Kidney epithelial cell (primary cell): ENCODE measurements around the gene CRIP2. TPM values are rescaled to one million over a fixed set of nuclear protein-coding genes. Genes with fewer than 3 reads are reported as not detected.

ENCODE experiments used
- DNase-seq: peaks from one replicate; pipeline ENCODE4 v3.0.0-alpha.2; 2010; ENCODE audit warnings: low read depth
- H3K27me3 ChIP-seq: 2 replicates; pipeline ENCODE4 v1.6.0; 2011; ENCODE audit warnings: low read length; ENCODE audit not compliant: control insufficient read depth, insufficient read depth
- H3K36me3 ChIP-seq: 2 replicates; pipeline ENCODE4 v1.5.1; 2011; ENCODE audit warnings: low read length; ENCODE audit not compliant: control insufficient read depth, insufficient read depth
- H3K4me3 ChIP-seq: 2 replicates; pipeline ENCODE4 v1.5.1; 2011; ENCODE audit warnings: low read depth, mild to moderate bottlenecking, control low read depth, low read length
- total RNA-seq: library from RNA; depleted of rRNA; stranded (reverse); fragments of >200 nt; gene quantifications from 2 replicates; pipeline ENCODE4 v1.2.3, GENCODE V29; 2015
- TF ChIP-seq, protein P1 (sequence below): IDR thresholded peaks from 2 replicates; pipeline ENCODE4 v1.5.1; 2011; ENCODE audit warnings: mild to moderate bottlenecking, moderate library complexity, low read length, control low read depth, inconsistent platforms; ENCODE audit not compliant: insufficient read depth, poor library complexity, severe bottlenecking

CRIP2 gene
- total RNA-seq, 1 donor from 2014 or later: 101 TPM

DNA sequence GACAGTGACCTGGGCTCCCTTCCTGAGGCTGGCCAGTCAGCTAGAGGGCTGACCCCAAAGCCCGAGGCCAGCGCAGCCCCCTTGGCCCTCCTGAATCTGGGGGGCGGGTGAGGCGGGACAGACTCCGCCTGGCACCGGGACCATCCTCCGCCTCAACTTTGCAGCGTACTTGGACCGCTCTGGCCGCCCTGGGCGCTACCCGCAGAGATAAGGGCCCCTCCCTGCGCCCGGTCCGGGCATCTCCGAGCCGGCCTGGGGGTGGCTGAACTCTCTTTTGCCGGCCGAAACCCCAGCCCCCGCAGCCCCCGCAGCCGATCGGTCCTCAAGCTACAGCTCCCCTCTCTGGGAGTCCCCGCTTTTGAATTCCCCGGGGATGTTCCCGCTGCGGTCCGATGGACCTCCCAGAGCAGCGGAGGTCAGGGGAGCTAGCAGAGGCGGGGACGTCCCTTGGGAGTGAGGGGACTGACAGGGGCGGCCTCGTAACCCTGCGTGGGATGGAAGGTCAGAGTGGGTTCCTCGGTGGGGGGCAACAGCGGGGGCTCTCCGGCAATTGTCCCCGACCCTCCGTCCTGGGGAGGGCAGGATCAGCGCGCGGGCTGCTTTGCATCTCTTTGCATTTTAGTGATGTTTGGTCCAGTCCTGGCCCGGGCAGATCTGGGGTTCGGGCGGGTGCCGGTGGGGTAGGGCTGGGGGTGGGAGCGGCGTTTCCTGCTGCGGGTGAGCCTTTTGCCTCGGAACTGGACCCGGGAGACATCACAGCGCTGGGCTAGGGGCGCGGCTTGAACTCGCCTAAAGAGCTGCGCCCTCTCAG, 11.7 kb downstream of the CRIP2 start, which contains the start of gene CRIP1:
Gene CRIP1, plus strand, starts transcription at position 724 of the 811 bp plus-strand sequence. CDS start 374 bp downstream, outside the sequence.
- DNase-seq: no peak
- TF ChIP-seq, protein P1, sequence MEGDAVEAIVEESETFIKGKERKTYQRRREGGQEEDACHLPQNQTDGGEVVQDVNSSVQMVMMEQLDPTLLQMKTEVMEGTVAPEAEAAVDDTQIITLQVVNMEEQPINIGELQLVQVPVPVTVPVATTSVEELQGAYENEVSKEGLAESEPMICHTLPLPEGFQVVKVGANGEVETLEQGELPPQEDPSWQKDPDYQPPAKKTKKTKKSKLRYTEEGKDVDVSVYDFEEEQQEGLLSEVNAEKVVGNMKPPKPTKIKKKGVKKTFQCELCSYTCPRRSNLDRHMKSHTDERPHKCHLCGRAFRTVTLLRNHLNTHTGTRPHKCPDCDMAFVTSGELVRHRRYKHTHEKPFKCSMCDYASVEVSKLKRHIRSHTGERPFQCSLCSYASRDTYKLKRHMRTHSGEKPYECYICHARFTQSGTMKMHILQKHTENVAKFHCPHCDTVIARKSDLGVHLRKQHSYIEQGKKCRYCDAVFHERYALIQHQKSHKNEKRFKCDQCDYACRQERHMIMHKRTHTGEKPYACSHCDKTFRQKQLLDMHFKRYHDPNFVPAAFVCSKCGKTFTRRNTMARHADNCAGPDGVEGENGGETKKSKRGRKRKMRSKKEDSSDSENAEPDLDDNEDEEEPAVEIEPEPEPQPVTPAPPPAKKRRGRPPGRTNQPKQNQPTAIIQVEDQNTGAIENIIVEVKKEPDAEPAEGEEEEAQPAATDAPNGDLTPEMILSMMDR: no peak
- H3K36me3 ChIP-seq: no peaks in the 10 kb centered on the region
- peak within 1 kb of the TSS; percentile 37 for H3K4me3 ChIP-seq
- peaks cover 26% of the 10 kb centered on the region for H3K27me3 ChIP-seq

GRCh38 chr14:105486974-105487448, 12.4 kb downstream of the CRIP2 start:
- Histone ChIP-seq H3K4me3 (peak overlapping the region; percentile 37), H3K27me3 (peaks cover 26% of the 10 kb centered on the region), H3K36me3 (no peaks in the 10 kb centered on the region)
- TF ChIP-seq, protein P1: no peak
- DNase-seq: no peak

- TF ChIP-seq, protein P1: no peak
- Histone ChIP-seq H3K4me3 (peak overlapping the region; percentile 37), H3K27me3 (peaks cover 26% of the 10 kb centered on the region), H3K36me3 (no peaks in the 10 kb centered on the region)
- DNase-seq: no peak
Measured at GRCh38 chr14:105487449-105487985, 12.9 kb downstream of the CRIP2 start.

DNA sequence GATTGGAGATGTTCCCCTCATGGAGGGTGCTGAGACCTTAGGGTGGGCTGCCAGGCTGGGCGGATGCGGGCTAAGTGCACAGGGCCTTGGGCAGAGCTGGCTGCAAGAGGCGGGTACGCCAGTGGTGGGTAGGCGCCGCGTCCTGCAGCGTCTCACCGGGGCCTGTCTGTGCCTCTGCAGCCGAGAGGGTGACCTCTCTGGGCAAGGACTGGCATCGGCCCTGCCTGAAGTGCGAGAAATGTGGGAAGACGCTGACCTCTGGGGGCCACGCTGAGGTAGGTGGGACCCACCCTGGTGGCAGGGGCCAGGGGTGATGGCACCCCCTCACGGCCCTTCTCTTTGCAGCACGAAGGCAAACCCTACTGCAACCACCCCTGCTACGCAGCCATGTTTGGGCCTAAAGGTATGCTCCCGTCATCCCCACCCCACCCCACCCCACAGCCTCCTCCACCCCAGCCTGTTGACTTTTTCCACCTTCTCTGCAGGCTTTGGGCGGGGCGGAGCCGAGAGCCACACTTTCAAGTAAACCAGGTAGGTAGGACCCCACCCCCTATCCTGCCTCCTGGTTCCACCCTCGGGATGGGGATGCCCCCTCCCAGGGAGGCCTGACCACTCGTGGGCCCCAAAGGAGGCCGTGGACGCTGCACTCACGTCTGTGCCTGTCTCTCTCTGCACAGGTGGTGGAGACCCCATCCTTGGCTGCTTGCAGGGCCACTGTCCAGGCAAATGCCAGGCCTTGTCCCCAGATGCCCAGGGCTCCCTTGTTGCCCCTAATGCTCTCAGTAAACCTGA, 13.6 kb downstream of the CRIP2 start:
- Histone ChIP-seq H3K4me3 (peak overlapping the region; percentile 37), H3K36me3 (no peaks in the 10 kb centered on the region), H3K27me3 (peaks cover 26% of the 10 kb centered on the region)
- no peak for DNase-seq
- TF ChIP-seq, protein P1: no peak

- DNase-seq: no peak
- TF ChIP-seq, protein P1: no peak
- Histone ChIP-seq H3K4me3 (no peak overlapping the region), H3K27me3 (peaks cover 26% of the 10 kb centered on the region), H3K36me3 (no peaks in the 10 kb centered on the region)
Measured at GRCh38 chr14:105488781-105489541, 14.3 kb downstream of the CRIP2 start.
